Measurements from ENCODE around the gene DSCAM. TPM values are rescaled to one million over a fixed set of nuclear protein-coding genes. Genes with fewer than 3 reads are reported as not detected.

DSCAM gene
- total RNA-seq, 4 donors from 2014 or later = 0.19 TPM; not detected in 3

GRCh38 chr21:40356644-40357043 is 490.3 kb downstream of the DSCAM start:
- Histone ChIP-seq H3K27ac (no peak overlapping the region), H3K4me1 (no peaks in the 10 kb centered on the region), H3K4me3 (no peak overlapping the region), H3K27me3 (no peaks in the 10 kb centered on the region), H3K9me3 (no peaks in the 10 kb centered on the region), H3K36me3 (no peaks in the 10 kb centered on the region)
- no peak for TF ChIP-seq CTCF (IDR thresholded peaks at IDR 0.05)
- DNase-seq = no peak

GRCh38 chr21:40355076-40355475 is 491.9 kb downstream of the DSCAM start:
- DNase-seq = no peak
- H3K9me3 ChIP-seq = no peaks in the 10 kb centered on the region
- TF ChIP-seq POLR2A (IDR thresholded peaks at IDR 0.05) = no peak
- no peak for TF ChIP-seq CTCF (IDR thresholded peaks at IDR 0.05)
- no peak overlapping the region for H3K27ac ChIP-seq
- no peaks in the 10 kb centered on the region for H3K36me3 ChIP-seq
- H3K4me1 ChIP-seq = no peaks in the 10 kb centered on the region
- no peak overlapping the region for H3K4me3 ChIP-seq
- no peaks in the 10 kb centered on the region for H3K27me3 ChIP-seq

DNA sequence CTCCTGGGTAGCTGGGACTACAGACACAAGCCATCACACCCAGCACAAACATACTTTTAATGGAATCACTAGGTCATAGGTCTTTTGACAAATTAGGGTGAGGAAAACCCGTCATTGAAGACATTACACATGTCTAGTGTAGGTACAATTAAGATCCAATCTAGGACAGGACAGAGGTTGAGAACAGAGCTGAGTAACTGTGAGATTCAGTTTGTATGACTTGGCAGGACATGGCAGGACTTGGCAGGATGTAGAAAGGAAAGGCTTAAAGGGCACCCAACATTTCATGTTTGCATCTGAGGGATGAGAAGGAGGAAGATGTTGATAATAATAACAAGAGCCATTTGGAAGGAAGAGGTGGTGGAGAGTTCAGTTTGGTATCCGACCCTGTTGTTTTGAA is 496.0 kb downstream of the DSCAM start:
- TF ChIP-seq POLR2A (IDR thresholded peaks at IDR 0.05) = no peak
- no peak for TF ChIP-seq CTCF (IDR thresholded peaks at IDR 0.05)
- Histone ChIP-seq H3K4me3 (no peak overlapping the region), H3K9me3 (no peaks in the 10 kb centered on the region), H3K36me3 (no peaks in the 10 kb centered on the region), H3K4me1 (no peaks in the 10 kb centered on the region), H3K27ac (no peak overlapping the region), H3K27me3 (no peaks in the 10 kb centered on the region)
- no peak for DNase-seq

DNA sequence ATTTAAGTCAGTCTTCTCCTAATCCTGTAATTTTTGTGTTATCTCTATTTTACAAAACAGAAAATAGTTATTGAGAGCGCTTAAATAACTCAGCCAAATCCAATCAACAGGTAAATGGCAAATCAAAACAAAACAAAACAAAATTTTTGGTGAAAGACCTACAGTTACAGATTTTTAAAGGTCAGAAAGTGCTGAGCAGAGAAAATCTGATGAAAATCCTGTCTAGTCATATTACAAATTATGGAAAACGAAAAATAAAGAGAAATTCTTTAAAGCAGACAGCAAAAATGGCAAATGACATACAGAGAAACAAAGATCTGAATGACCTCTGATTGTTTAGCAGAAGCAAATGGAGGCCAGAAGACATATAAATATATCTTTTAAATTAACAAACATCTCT is 497.4 kb downstream of the DSCAM start:
- H3K4me3 ChIP-seq = no peak overlapping the region
- H3K27ac ChIP-seq = no peak overlapping the region
- no peaks in the 10 kb centered on the region for H3K9me3 ChIP-seq
- H3K4me1 ChIP-seq = no peaks in the 10 kb centered on the region
- H3K36me3 ChIP-seq = no peaks in the 10 kb centered on the region
- no peak for DNase-seq
- no peaks in the 10 kb centered on the region for H3K27me3 ChIP-seq
- TF ChIP-seq POLR2A (IDR thresholded peaks at IDR 0.05) (no peak), CTCF (IDR thresholded peaks at IDR 0.05) (no peak)

GRCh38 chr21:40345711-40346321 is 501.1 kb downstream of the DSCAM start:
- TF ChIP-seq POLR2A (IDR thresholded peaks at IDR 0.05) = no peak
- no peak for TF ChIP-seq CTCF (IDR thresholded peaks at IDR 0.05)
- DNase-seq = no peak
- H3K9me3 ChIP-seq = no peaks in the 10 kb centered on the region
- H3K27me3 ChIP-seq = no peaks in the 10 kb centered on the region
- H3K4me1 ChIP-seq = no peaks in the 10 kb centered on the region
- H3K36me3 ChIP-seq = no peaks in the 10 kb centered on the region
- H3K4me3 ChIP-seq = no peak overlapping the region
- no peak overlapping the region for H3K27ac ChIP-seq

- Histone ChIP-seq H3K27me3 (no peaks in the 10 kb centered on the region), H3K4me3 (no peak overlapping the region), H3K4me1 (no peaks in the 10 kb centered on the region), H3K27ac (no peak overlapping the region), H3K9me3 (no peaks in the 10 kb centered on the region), H3K36me3 (no peaks in the 10 kb centered on the region)
- TF ChIP-seq POLR2A (IDR thresholded peaks at IDR 0.05) = no peak
- TF ChIP-seq CTCF (IDR thresholded peaks at IDR 0.05) = no peak
- no peak for DNase-seq
Measured at GRCh38 chr21:40340357-40340756, 506.6 kb downstream of the DSCAM start.

Data from Peyer's patch (tissue), 4 donors.